BE2C (cell line): ENCODE measurements around the gene HDAC4.

Experiments used
- DNase-seq: peaks from one replicate; pipeline ENCODE4 v3.0.0-alpha.2; 2020
- H3K27me3 ChIP-seq: fragments of 250-450 bp; sonication (Bioruptor Pico); 2 replicates; pipeline ENCODE4 v1.5.1; 2020; ENCODE audit warnings: mild to moderate bottlenecking
- H3K36me3 ChIP-seq: fragments of 250-450 bp; sonication (Bioruptor Pico); 2 replicates; pipeline ENCODE4 v1.5.1; 2020; ENCODE audit warnings: mild to moderate bottlenecking
- H3K4me1 ChIP-seq: fragments of 250-450 bp; sonication (Bioruptor Pico); 2 replicates; pipeline ENCODE4 v1.5.1; 2020
- H3K4me3 ChIP-seq: 2 replicates; pipeline ENCODE4 v1.5.1; 2011; ENCODE audit warnings: low read depth, low read length
- H3K9me3 ChIP-seq: fragments of 250-450 bp; sonication (Bioruptor Pico); 2 replicates; pipeline ENCODE4 v1.5.1; 2020
- TF ChIP-seq, protein P1 (sequence below): IDR thresholded peaks from 2 replicates; pipeline ENCODE4 v1.5.1; 2012; ENCODE audit warnings: mild to moderate bottlenecking, low read depth, low read length

The HDAC4 gene

GRCh38 chr2:239362507-239362906 is 38.3 kb downstream of the HDAC4 start:
- no peak for DNase-seq

GRCh38 chr2:239361311-239361642 is 39.5 kb downstream of the HDAC4 start:
- TF ChIP-seq, protein P1, sequence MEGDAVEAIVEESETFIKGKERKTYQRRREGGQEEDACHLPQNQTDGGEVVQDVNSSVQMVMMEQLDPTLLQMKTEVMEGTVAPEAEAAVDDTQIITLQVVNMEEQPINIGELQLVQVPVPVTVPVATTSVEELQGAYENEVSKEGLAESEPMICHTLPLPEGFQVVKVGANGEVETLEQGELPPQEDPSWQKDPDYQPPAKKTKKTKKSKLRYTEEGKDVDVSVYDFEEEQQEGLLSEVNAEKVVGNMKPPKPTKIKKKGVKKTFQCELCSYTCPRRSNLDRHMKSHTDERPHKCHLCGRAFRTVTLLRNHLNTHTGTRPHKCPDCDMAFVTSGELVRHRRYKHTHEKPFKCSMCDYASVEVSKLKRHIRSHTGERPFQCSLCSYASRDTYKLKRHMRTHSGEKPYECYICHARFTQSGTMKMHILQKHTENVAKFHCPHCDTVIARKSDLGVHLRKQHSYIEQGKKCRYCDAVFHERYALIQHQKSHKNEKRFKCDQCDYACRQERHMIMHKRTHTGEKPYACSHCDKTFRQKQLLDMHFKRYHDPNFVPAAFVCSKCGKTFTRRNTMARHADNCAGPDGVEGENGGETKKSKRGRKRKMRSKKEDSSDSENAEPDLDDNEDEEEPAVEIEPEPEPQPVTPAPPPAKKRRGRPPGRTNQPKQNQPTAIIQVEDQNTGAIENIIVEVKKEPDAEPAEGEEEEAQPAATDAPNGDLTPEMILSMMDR: peak; percentile 54
- Histone ChIP-seq H3K36me3 (no peaks in the 10 kb centered on the region), H3K27me3 (no peaks in the 10 kb centered on the region), H3K4me1 (peaks cover 14% of the 10 kb centered on the region), H3K9me3 (no peaks in the 10 kb centered on the region), H3K4me3 (no peak overlapping the region)
- no peak for DNase-seq

More at GRCh38 chr2:239362507-239362906, 38.3 kb downstream of the HDAC4 start:
- TF ChIP-seq, protein P1: no peak
- Histone ChIP-seq H3K4me3 (no peak overlapping the region), H3K4me1 (peaks cover 14% of the 10 kb centered on the region), H3K9me3 (no peaks in the 10 kb centered on the region), H3K36me3 (no peaks in the 10 kb centered on the region), H3K27me3 (no peaks in the 10 kb centered on the region)

DNA sequence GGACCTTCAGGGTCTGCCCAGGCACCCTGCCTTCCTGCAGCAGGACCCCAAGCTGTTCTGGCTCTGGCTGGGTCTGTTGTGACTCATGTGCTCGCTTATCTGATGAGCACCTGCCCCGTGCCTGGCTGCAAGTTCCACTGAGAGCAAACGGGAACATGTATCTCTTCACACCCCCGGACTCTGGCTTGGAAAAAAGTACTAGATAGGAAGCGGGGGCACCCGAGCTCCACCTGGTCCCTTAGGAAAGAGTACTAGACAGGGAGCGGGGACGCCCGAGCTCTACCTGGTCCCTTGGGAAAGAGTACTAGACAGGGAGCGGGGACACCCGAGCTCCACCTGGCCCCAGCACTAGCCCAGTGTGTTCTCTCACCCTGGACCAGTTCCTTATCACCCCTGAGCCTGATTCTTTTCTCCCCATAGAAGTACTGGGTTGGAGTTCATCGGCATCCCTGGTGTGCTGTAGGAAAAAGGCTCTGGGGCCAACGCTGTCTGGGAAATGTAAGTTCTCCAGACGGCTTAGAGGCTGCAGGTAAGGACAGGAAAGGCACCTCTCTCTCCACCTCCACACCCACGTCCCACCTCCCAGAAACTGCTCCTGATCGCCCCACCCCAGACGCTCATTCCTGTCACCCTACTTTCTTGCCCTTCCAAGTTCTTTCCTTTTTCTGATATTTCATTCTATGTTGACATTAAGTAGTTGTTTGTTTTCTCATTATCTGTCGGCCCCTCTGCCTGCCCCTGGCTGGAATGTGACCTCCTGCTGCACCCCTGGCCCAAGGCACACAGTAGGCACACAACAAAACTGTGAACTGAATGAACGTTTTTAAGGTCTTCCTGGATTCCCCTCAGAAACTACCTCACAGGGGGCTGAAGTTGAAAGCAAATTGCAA is 40.2 kb downstream of the HDAC4 start:
- Histone ChIP-seq H3K4me3 (no peak overlapping the region; the same call in 1 of the 2 replicates), H3K9me3 (no peaks in the 10 kb centered on the region), H3K4me1 (peaks cover 14% of the 10 kb centered on the region), H3K27me3 (no peaks in the 10 kb centered on the region), H3K36me3 (no peaks in the 10 kb centered on the region)
- DNase-seq: peak; percentile 78
- TF ChIP-seq, protein P1: no peak

- Histone ChIP-seq H3K27me3 (no peaks in the 10 kb centered on the region), H3K4me3 (no peak overlapping the region), H3K9me3 (peaks cover 3% of the 10 kb centered on the region; the same call in 1 of the 2 replicates), H3K36me3 (no peaks in the 10 kb centered on the region), H3K4me1 (peaks cover 14% of the 10 kb centered on the region)
- DNase-seq: no peak
- TF ChIP-seq, protein P1: no peak
Measured at GRCh38 chr2:239360008-239360407, 40.8 kb downstream of the HDAC4 start.

- TF ChIP-seq, protein P1: no peak
- H3K36me3 ChIP-seq: no peaks in the 10 kb centered on the region
- H3K4me3 ChIP-seq: no peak overlapping the region
- peaks cover 8% of the 10 kb centered on the region; the same call in 1 of the 2 replicates for H3K9me3 ChIP-seq
- H3K27me3 ChIP-seq: no peaks in the 10 kb centered on the region
- DNase-seq: no peak
- H3K4me1 ChIP-seq: peaks cover 14% of the 10 kb centered on the region
Measured at GRCh38 chr2:239359196-239359912, 41.5 kb downstream of the HDAC4 start.
